GM23338 (cell line): ENCODE data around the gene LARGE1. TPM values are rescaled to one million over a fixed set of nuclear protein-coding genes. Genes with fewer than 3 reads are reported as not detected.

Source experiments
- ATAC-seq: fragments of 200-7000 bp; cut with Tn5 transposase; 3 replicates; pipeline ENCODE4 v1.9.1; 2020
- DNase-seq: peaks from one replicate; pipeline ENCODE4 v3.0.0-alpha.2; 2015; ENCODE audit warnings: low spot score
- H2AFZ ChIP-seq: fragments of 200-600 bp; sonication (generic); 2 replicates; pipeline ENCODE4 v1.8.0; 2016; ENCODE audit warnings: antibody characterized with exemption, mild to moderate bottlenecking, moderate library complexity
- H3F3A ChIP-seq: fragments of 200-600 bp; sonication (generic); replicated peaks from 2 replicates; pipeline ENCODE4 v1.8.0; 2017; ENCODE audit warnings: antibody characterized with exemption, mixed run types, low read depth
- H3K27ac ChIP-seq: fragments of 200-600 bp; sonication (generic); 2 replicates; pipeline ENCODE4 v1.6.1; 2016; ENCODE audit warnings: low read depth
- H3K27me3 ChIP-seq: fragments of 200-600 bp; sonication (generic); 2 replicates; pipeline ENCODE4 v1.8.0; 2016; ENCODE audit warnings: mild to moderate bottlenecking, mixed run types, moderate library complexity; ENCODE audit not compliant: insufficient read depth
- H3K36me3 ChIP-seq: fragments of 200-600 bp; sonication (generic); 2 replicates; pipeline ENCODE4 v1.8.0; 2016; ENCODE audit warnings: mild to moderate bottlenecking; ENCODE audit not compliant: insufficient read depth
- H3K4me1 ChIP-seq: fragments of 200-600 bp; sonication (generic); 2 replicates; pipeline ENCODE4 v1.8.0; 2016; ENCODE audit warnings: mild to moderate bottlenecking, moderate library complexity; ENCODE audit not compliant: insufficient read depth
- H3K4me2 ChIP-seq: fragments of 200-600 bp; sonication (generic); 2 replicates; pipeline ENCODE4 v1.7.1; 2017; ENCODE audit warnings: mixed run types
- H3K4me3 ChIP-seq: fragments of 200-600 bp; sonication (generic); 2 replicates; pipeline ENCODE4 v1.6.1; 2016; ENCODE audit warnings: mixed run types
- H3K79me2 ChIP-seq: fragments of 200-600 bp; sonication (generic); replicated peaks from 2 replicates; pipeline ENCODE4 v1.8.0; 2017; ENCODE audit warnings: mild to moderate bottlenecking; ENCODE audit not compliant: insufficient read depth
- H3K9me2 ChIP-seq: fragments of 200-600 bp; sonication (generic); 2 replicates; pipeline ENCODE4 v1.8.0; 2017; ENCODE audit not compliant: insufficient read depth
- H4K20me1 ChIP-seq: fragments of 200-600 bp; sonication (generic); replicated peaks from 2 replicates; pipeline ENCODE4 v1.8.0; 2017; ENCODE audit warnings: mild to moderate bottlenecking; ENCODE audit not compliant: insufficient read depth
- H3K27ac Mint-ChIP-seq: 2 replicates; pipeline ENCODE4 v1.8.0; 2020; ENCODE audit warnings: inconsistent platforms, mild to moderate bottlenecking, moderate library complexity, mixed read lengths
- H3K27me3 Mint-ChIP-seq: 3 replicates; pipeline ENCODE4 v1.8.0; 2022; ENCODE audit warnings: low read depth, mild to moderate bottlenecking, moderate library complexity, mixed read lengths, inconsistent platforms; ENCODE audit not compliant: insufficient read depth, poor library complexity
- H3K36me3 Mint-ChIP-seq: 3 replicates; pipeline ENCODE4 v1.8.0; 2021; ENCODE audit warnings: low read depth, mild to moderate bottlenecking, inconsistent platforms, moderate library complexity, mixed read lengths
- H3K4me1 Mint-ChIP-seq: 3 replicates; pipeline ENCODE4 v1.8.0; 2020; ENCODE audit warnings: mild to moderate bottlenecking, inconsistent platforms, mixed read lengths
- H3K4me3 Mint-ChIP-seq: 3 replicates; pipeline ENCODE4 v1.8.0; 2021; ENCODE audit warnings: moderate library complexity, mild to moderate bottlenecking, inconsistent platforms, mixed read lengths
- H3K9me3 Mint-ChIP-seq: 3 replicates; pipeline ENCODE4 v1.8.0; 2020; ENCODE audit warnings: moderate library complexity, mild to moderate bottlenecking, inconsistent platforms, mixed read lengths
- CREB1 ChIP-seq: fragments of 250-450 bp; sonication (Bioruptor Pico); IDR thresholded peaks from 2 replicates; pipeline ENCODE4 v1.5.0; 2020; ENCODE audit warnings: low read depth, mild to moderate bottlenecking, moderate library complexity
- CTCF ChIP-seq, 2 experiments: fragments of 200-600 bp in 1 of 2; sonication (generic) in 1 of 2; conservative IDR thresholded peaks; 2 replicates each; pipeline versions ENCODE4 v1.5.1 to v1.6.1; 2016 to 2017; ENCODE audit warnings: antibody characterized with exemption in 2 of 2, low read depth in 2 of 2, mild to moderate bottlenecking in 2 of 2, moderate library complexity in 1 of 2
- ETS1 ChIP-seq: IDR thresholded peaks from 2 replicates; pipeline ENCODE4 v1.6.1; 2016; ENCODE audit warnings: antibody characterized with exemption
- EZH2phosphoT487 ChIP-seq: fragments of 200-600 bp; sonication (generic); IDR thresholded peaks from one replicate; pipeline ENCODE4 v1.8.1; 2018; ENCODE audit warnings: antibody characterized with exemption; ENCODE audit not compliant: unreplicated experiment
- JUNB ChIP-seq: IDR thresholded peaks from one replicate; pipeline ENCODE4 v1.6.1; 2016; ENCODE audit warnings: antibody characterized with exemption; ENCODE audit not compliant: unreplicated experiment
- POLR2AphosphoS5 ChIP-seq: IDR thresholded peaks from 2 replicates; pipeline ENCODE4 v1.6.1; 2016; ENCODE audit warnings: antibody characterized with exemption, low read depth
- STAT1 ChIP-seq: IDR thresholded peaks from one replicate; pipeline ENCODE4 v1.6.1; 2016; ENCODE audit warnings: antibody characterized with exemption; ENCODE audit not compliant: unreplicated experiment
- ZNF331 ChIP-seq: fragments of 250-450 bp; sonication (Bioruptor Pico); IDR thresholded peaks from 2 replicates; pipeline ENCODE4 v1.5.0; 2020; ENCODE audit warnings: low read depth, mild to moderate bottlenecking, moderate library complexity
- ZNF462 ChIP-seq: fragments of 250-450 bp; sonication (Bioruptor Pico); IDR thresholded peaks from 2 replicates; pipeline ENCODE4 v1.5.0; 2020; ENCODE audit warnings: mild to moderate bottlenecking, moderate library complexity
- polyA plus RNA-seq: library from polyadenylated mRNA; unstranded; fragments of >200 nt; fragmentation: Nextera tagmentation; extraction: Ambion mirVana; gene quantifications from 2 replicates; pipeline ENCODE4 v1.2.1, GENCODE V29; 2016
- total RNA-seq: library from RNA; depleted of rRNA; stranded (reverse); fragments of >200 nt; shearing (Covaris generic); gene quantifications from 2 replicates; pipeline ENCODE4 v1.2.3, GENCODE V29; 2014

The LARGE1 gene
- total and polyA plus RNA-seq, 2 experiments from 2014 or later: 12.8 to 75.6 TPM

- no peaks in the 10 kb centered on the region for H3K27me3 Mint-ChIP-seq
- no peaks in the 10 kb centered on the region for H3K36me3 ChIP-seq
These were observed 48.8 kb upstream of the LARGE1 start for GRCh38 chr22:33969045-33969444.

GRCh38 chr22:33964121-33964520 lies 43.8 kb upstream of the LARGE1 start:
- Histone ChIP-seq H3K4me2 (no peak overlapping the region), H3K27ac (no peak overlapping the region), H3K79me2 (no peaks in the 10 kb centered on the region), H3K4me3 (no peak overlapping the region), H3K4me1 (no peaks in the 10 kb centered on the region; the same call in 1 of the 2 replicates), H2AFZ (no peak overlapping the region), H3K9me2 (0 out of 2 replicates have a peak, but pooled peaks cover 4% of the 10 kb centered on the region), H3K27me3 (no peaks in the 10 kb centered on the region), H3F3A (no peaks in the 10 kb centered on the region), H4K20me1 (no peaks in the 10 kb centered on the region), H3K36me3 (no peaks in the 10 kb centered on the region)
- DNase-seq (no peak), ATAC-seq (no peak)
- no peak overlapping the region for H3K4me3 Mint-ChIP-seq
- H3K36me3 Mint-ChIP-seq: no peaks in the 10 kb centered on the region
- H3K27me3 Mint-ChIP-seq: peaks cover 1% of the 10 kb centered on the region
- H3K27ac Mint-ChIP-seq: no peak overlapping the region
- no peaks in the 10 kb centered on the region; the same call in 2 of the 3 replicates for H3K4me1 Mint-ChIP-seq
- 0 out of 3 replicates have a peak, but pooled peaks cover 3% of the 10 kb centered on the region for H3K9me3 Mint-ChIP-seq
- TF ChIP-seq CREB1 (CRISPR knock-in tag) (no peak), EZH2phosphoT487 (no peak), ZNF331 (CRISPR knock-in tag) (no peak), POLR2AphosphoS5 (no peak), ZNF462 (CRISPR knock-in tag) (no peak), STAT1 (no peak)

More at GRCh38 chr22:33969045-33969444, 48.8 kb upstream of the LARGE1 start:
- no peak overlapping the region for H2AFZ ChIP-seq
- peaks cover 2% of the 10 kb centered on the region; the same call in 1 of the 3 replicates for H3K4me1 Mint-ChIP-seq
- no peaks in the 10 kb centered on the region for H4K20me1 ChIP-seq
- no peak overlapping the region for H3K4me3 ChIP-seq
- peaks cover 5% of the 10 kb centered on the region for H3K4me1 ChIP-seq
- TF ChIP-seq JUNB (no peak), ETS1 (no peak), CTCF (conservative IDR thresholded peaks at IDR 0.05; ENCODE audit: low read depth in 2 of 2) (no peak), ZNF331 (CRISPR knock-in tag) (no peak), POLR2AphosphoS5 (no peak)
- ATAC-seq: no peak
- H3K27me3 ChIP-seq: no peaks in the 10 kb centered on the region
- no peak overlapping the region for H3K4me3 Mint-ChIP-seq
- H3K36me3 Mint-ChIP-seq: no peaks in the 10 kb centered on the region
- no peaks in the 10 kb centered on the region for H3K9me2 ChIP-seq
- no peak overlapping the region for H3K27ac Mint-ChIP-seq
- H3K9me3 Mint-ChIP-seq: peaks cover 8% of the 10 kb centered on the region; the same call in 1 of the 3 replicates
- H3F3A ChIP-seq: no peaks in the 10 kb centered on the region
- no peak overlapping the region for H3K27ac ChIP-seq
- H3K79me2 ChIP-seq: no peaks in the 10 kb centered on the region
- peak; percentile 39 for DNase-seq
- H3K4me2 ChIP-seq: no peak overlapping the region
